RWPE2 (cell line): Measurements from ENCODE around the gene MIDN.

Source experiments
- ATAC-seq: fragments of 200-7000 bp; cut with Tn5 transposase; 3 replicates; pipeline ENCODE4 v1.9.1; 2021; ENCODE audit warnings: low read depth
- DNase-seq: peaks from one replicate; pipeline ENCODE4 v3.0.0-alpha.2; 2020; ENCODE audit warnings: low spot score
- H3K27ac ChIP-seq: fragments of 450-650 bp; 2 replicates; pipeline ENCODE4 v1.5.1; 2017; ENCODE audit warnings: mild to moderate bottlenecking; ENCODE audit not compliant: poor library complexity, severe bottlenecking
- H3K27me3 ChIP-seq: fragments of 250-450 bp; sonication (Bioruptor Pico); 2 replicates; pipeline ENCODE4 v1.5.1; 2021; ENCODE audit warnings: mild to moderate bottlenecking, moderate library complexity; ENCODE audit not compliant: insufficient read depth, poor library complexity, severe bottlenecking
- H3K36me3 ChIP-seq: fragments of 250-450 bp; sonication (Bioruptor Pico); 2 replicates; pipeline ENCODE4 v1.5.1; 2020; ENCODE audit warnings: low read depth, mild to moderate bottlenecking, moderate library complexity
- H3K4me1 ChIP-seq: fragments of 250-450 bp; sonication (Bioruptor Pico); 2 replicates; pipeline ENCODE4 v1.5.1; 2021; ENCODE audit warnings: mild to moderate bottlenecking, moderate library complexity; ENCODE audit not compliant: insufficient read depth, poor library complexity, severe bottlenecking
- H3K4me3 ChIP-seq: fragments of 250-450 bp; sonication (Bioruptor Pico); 2 replicates; pipeline ENCODE4 v1.5.1; 2021; ENCODE audit warnings: mild to moderate bottlenecking, moderate library complexity; ENCODE audit not compliant: severe bottlenecking
- H3K9me3 ChIP-seq: fragments of 250-450 bp; sonication (Bioruptor Pico); 2 replicates; pipeline ENCODE4 v1.5.1; 2021; ENCODE audit warnings: mild to moderate bottlenecking, moderate library complexity; ENCODE audit not compliant: severe bottlenecking
- CTCF ChIP-seq: fragments of 450-650 bp; IDR thresholded peaks from one replicate; pipeline ENCODE4 v1.5.1; 2017; ENCODE audit warnings: mild to moderate bottlenecking, moderate library complexity; ENCODE audit not compliant: poor library complexity, severe bottlenecking

The MIDN gene

GRCh38 chr19:1227304-1228054 lies 20.9 kb upstream of the MIDN start:
- TF ChIP-seq CTCF: no peak
- ATAC-seq (no peak), DNase-seq (no peak)
- Histone ChIP-seq H3K4me1 (peaks cover 8% of the 10 kb centered on the region), H3K4me3 (no peak overlapping the region), H3K27ac (no peak overlapping the region), H3K27me3 (no peaks in the 10 kb centered on the region), H3K36me3 (peaks cover 20% of the 10 kb centered on the region), H3K9me3 (no peaks in the 10 kb centered on the region)

- ATAC-seq: no peak
- Histone ChIP-seq H3K36me3 (peaks cover 20% of the 10 kb centered on the region), H3K4me3 (no peak overlapping the region), H3K27ac (no peak overlapping the region), H3K27me3 (no peaks in the 10 kb centered on the region), H3K4me1 (peaks cover 8% of the 10 kb centered on the region), H3K9me3 (no peaks in the 10 kb centered on the region)
- TF ChIP-seq CTCF: no peak
- DNase-seq: no peak
Measured at GRCh38 chr19:1228161-1228957, 20.0 kb upstream of the MIDN start.

GRCh38 chr19:1229056-1229923 lies 19.1 kb upstream of the MIDN start:
- peaks cover 8% of the 10 kb centered on the region for H3K4me1 ChIP-seq

More at GRCh38 chr19:1229056-1229923, 19.1 kb upstream of the MIDN start:
- Histone ChIP-seq H3K27me3 (no peaks in the 10 kb centered on the region), H3K4me3 (no peak overlapping the region), H3K9me3 (no peaks in the 10 kb centered on the region), H3K27ac (no peak overlapping the region), H3K36me3 (peaks cover 23% of the 10 kb centered on the region)
- TF ChIP-seq CTCF: no peak
- ATAC-seq: no peak
- DNase-seq: no peak
